ENCODE results near the gene VWC2L.

The VWC2L gene

GRCh38 chr2:214386720-214387119 is 24.1 kb upstream of the VWC2L start:
- Histone ChIP-seq H3K9me3 (ENCODE audit: control insufficient read depth in 5 of 5, low read length in 5 of 5) (no peaks in the 10 kb centered on the region), H3K9ac (ENCODE audit: low read length in 5 of 5) (no peak overlapping the region), H3K36me3 (ENCODE audit: control insufficient read depth in 5 of 5, insufficient read depth in 5 of 5, low read length in 5 of 5) (no peaks in the 10 kb centered on the region), H3K4me1 (ENCODE audit: control insufficient read depth in 5 of 5, insufficient read depth in 5 of 5, low read length in 5 of 5) (no peaks in the 10 kb centered on the region), H3K27me3 (ENCODE audit: control insufficient read depth in 5 of 5, insufficient read depth in 4 of 5, low read length in 5 of 5) (no peaks in the 10 kb centered on the region), H3K27ac (ENCODE audit: low read depth, low read length) (no peak overlapping the region), H3K4me3 (ENCODE audit: low read depth in 1 of 5, low read length in 5 of 5) (no peak overlapping the region)

- Histone ChIP-seq H3K4me1 (ENCODE audit: control insufficient read depth in 5 of 5, insufficient read depth in 5 of 5, low read length in 5 of 5) (no peaks in the 10 kb centered on the region), H3K27me3 (ENCODE audit: control insufficient read depth in 5 of 5, insufficient read depth in 4 of 5, low read length in 5 of 5) (no peaks in the 10 kb centered on the region), H3K4me3 (ENCODE audit: low read depth in 1 of 5, low read length in 5 of 5) (no peak overlapping the region), H3K27ac (ENCODE audit: low read depth, low read length) (no peak overlapping the region), H3K9ac (ENCODE audit: low read length in 5 of 5) (no peak overlapping the region), H3K36me3 (ENCODE audit: control insufficient read depth in 5 of 5, insufficient read depth in 5 of 5, low read length in 5 of 5) (no peaks in the 10 kb centered on the region), H3K9me3 (ENCODE audit: control insufficient read depth in 5 of 5, low read length in 5 of 5) (no peaks in the 10 kb centered on the region)
Measured at GRCh38 chr2:214389334-214389733, 21.5 kb upstream of the VWC2L start.

DNA sequence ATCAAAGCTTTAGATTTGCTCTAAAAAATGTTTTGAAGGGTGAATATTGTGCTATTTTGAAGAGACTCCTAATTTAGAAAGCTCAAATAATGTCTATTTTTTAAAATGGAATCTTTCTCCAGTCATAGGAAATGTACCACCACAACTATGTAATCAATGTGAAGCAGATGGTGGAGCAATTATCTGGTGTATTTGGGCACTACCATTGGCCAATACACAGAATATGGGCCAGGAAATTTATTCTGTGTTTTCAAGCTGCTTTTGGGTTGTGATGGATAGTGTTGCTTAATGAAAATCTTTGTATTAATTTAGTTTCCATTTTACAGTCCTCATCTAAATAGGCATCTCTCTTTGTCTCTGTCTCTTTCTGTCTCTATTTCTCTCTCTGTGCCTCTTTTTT is 17.1 kb upstream of the VWC2L start:
- Histone ChIP-seq H3K4me3 (ENCODE audit: low read depth in 1 of 5, low read length in 5 of 5) (no peak overlapping the region), H3K9me3 (ENCODE audit: control insufficient read depth in 5 of 5, low read length in 5 of 5) (peaks cover 0 to 2% (median 0%) of the 10 kb centered on the region in 5 donors), H3K4me1 (ENCODE audit: control insufficient read depth in 5 of 5, insufficient read depth in 5 of 5, low read length in 5 of 5) (no peaks in the 10 kb centered on the region), H3K27ac (ENCODE audit: low read depth, low read length) (no peak overlapping the region), H3K27me3 (ENCODE audit: control insufficient read depth in 5 of 5, insufficient read depth in 4 of 5, low read length in 5 of 5) (no peaks in the 10 kb centered on the region), H3K9ac (ENCODE audit: low read length in 5 of 5) (no peak overlapping the region), H3K36me3 (ENCODE audit: control insufficient read depth in 5 of 5, insufficient read depth in 5 of 5, low read length in 5 of 5) (no peaks in the 10 kb centered on the region)

GRCh38 chr2:214395040-214395439 is 15.8 kb upstream of the VWC2L start:
- Histone ChIP-seq H3K27ac (ENCODE audit: low read depth, low read length) (no peak overlapping the region), H3K36me3 (ENCODE audit: control insufficient read depth in 5 of 5, insufficient read depth in 5 of 5, low read length in 5 of 5) (no peaks in the 10 kb centered on the region), H3K4me3 (ENCODE audit: low read depth in 1 of 5, low read length in 5 of 5) (no peak overlapping the region), H3K9me3 (ENCODE audit: control insufficient read depth in 5 of 5, low read length in 5 of 5) (peaks cover 0 to 2% (median 0%) of the 10 kb centered on the region in 5 donors), H3K9ac (ENCODE audit: low read length in 5 of 5) (no peak overlapping the region), H3K27me3 (ENCODE audit: control insufficient read depth in 5 of 5, insufficient read depth in 4 of 5, low read length in 5 of 5) (no peaks in the 10 kb centered on the region), H3K4me1 (ENCODE audit: control insufficient read depth in 5 of 5, insufficient read depth in 5 of 5, low read length in 5 of 5) (no peaks in the 10 kb centered on the region)

DNA sequence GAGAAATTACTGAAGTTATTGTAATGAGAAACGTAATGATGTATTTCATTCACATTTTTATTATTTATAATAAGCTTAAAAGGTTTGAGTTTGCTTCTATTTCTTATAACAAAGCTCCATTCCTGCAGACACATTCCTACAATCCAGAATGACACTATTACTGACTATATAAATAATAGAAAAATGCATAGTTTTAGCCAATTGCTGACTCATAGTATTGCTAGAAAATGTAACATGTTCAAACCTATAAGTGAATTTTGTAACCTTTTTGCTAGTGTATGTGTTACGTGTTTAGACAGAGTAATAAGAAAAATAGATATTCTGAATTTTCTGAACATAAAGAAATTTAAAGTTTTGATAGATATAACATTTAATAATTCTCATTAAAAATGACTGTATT is 9.3 kb upstream of the VWC2L start:
- H3K4me1 ChIP-seq (ENCODE audit: control insufficient read depth in 5 of 5, insufficient read depth in 5 of 5, low read length in 5 of 5) = no peaks in the 10 kb centered on the region
- H3K4me3 ChIP-seq (ENCODE audit: low read depth in 1 of 5, low read length in 5 of 5) = no peak overlapping the region
- no peaks in the 10 kb centered on the region for H3K36me3 ChIP-seq (ENCODE audit: control insufficient read depth in 5 of 5, insufficient read depth in 5 of 5, low read length in 5 of 5)
- no peaks in the 10 kb centered on the region for H3K27me3 ChIP-seq (ENCODE audit: control insufficient read depth in 5 of 5, insufficient read depth in 4 of 5, low read length in 5 of 5)
- H3K27ac ChIP-seq (ENCODE audit: low read depth, low read length) = no peak overlapping the region
- no peak overlapping the region for H3K9ac ChIP-seq (ENCODE audit: low read length in 5 of 5)
- H3K9me3 ChIP-seq (ENCODE audit: control insufficient read depth in 5 of 5, low read length in 5 of 5) = peaks cover 0 to 2% (median 0%) of the 10 kb centered on the region in 5 donors

- Histone ChIP-seq H3K4me1 (ENCODE audit: control insufficient read depth in 5 of 5, insufficient read depth in 5 of 5, low read length in 5 of 5) (no peaks in the 10 kb centered on the region), H3K9ac (ENCODE audit: low read length in 5 of 5) (no peak overlapping the region), H3K4me3 (ENCODE audit: low read depth in 1 of 5, low read length in 5 of 5) (no peak overlapping the region), H3K9me3 (ENCODE audit: control insufficient read depth in 5 of 5, low read length in 5 of 5) (no peaks in the 10 kb centered on the region), H3K36me3 (ENCODE audit: control insufficient read depth in 5 of 5, insufficient read depth in 5 of 5, low read length in 5 of 5) (no peaks in the 10 kb centered on the region), H3K27ac (ENCODE audit: low read depth, low read length) (no peak overlapping the region), H3K27me3 (ENCODE audit: control insufficient read depth in 5 of 5, insufficient read depth in 4 of 5, low read length in 5 of 5) (no peaks in the 10 kb centered on the region)
Measured at GRCh38 chr2:214410128-214410775, 602 bp upstream of the VWC2L start.

- H3K27ac ChIP-seq (ENCODE audit: low read depth, low read length) = no peak overlapping the region
- H3K27me3 ChIP-seq (ENCODE audit: control insufficient read depth in 5 of 5, insufficient read depth in 4 of 5, low read length in 5 of 5) = no peaks in the 10 kb centered on the region
- no peak overlapping the region for H3K9ac ChIP-seq (ENCODE audit: low read length in 5 of 5)
- no peak overlapping the region for H3K4me3 ChIP-seq (ENCODE audit: low read depth in 1 of 5, low read length in 5 of 5)
- H3K9me3 ChIP-seq (ENCODE audit: control insufficient read depth in 5 of 5, low read length in 5 of 5) = no peaks in the 10 kb centered on the region
- H3K4me1 ChIP-seq (ENCODE audit: control insufficient read depth in 5 of 5, insufficient read depth in 5 of 5, low read length in 5 of 5) = no peaks in the 10 kb centered on the region
- no peaks in the 10 kb centered on the region for H3K36me3 ChIP-seq (ENCODE audit: control insufficient read depth in 5 of 5, insufficient read depth in 5 of 5, low read length in 5 of 5)
Measured at GRCh38 chr2:214412679-214413078, 1.8 kb downstream of the VWC2L start.

DNA sequence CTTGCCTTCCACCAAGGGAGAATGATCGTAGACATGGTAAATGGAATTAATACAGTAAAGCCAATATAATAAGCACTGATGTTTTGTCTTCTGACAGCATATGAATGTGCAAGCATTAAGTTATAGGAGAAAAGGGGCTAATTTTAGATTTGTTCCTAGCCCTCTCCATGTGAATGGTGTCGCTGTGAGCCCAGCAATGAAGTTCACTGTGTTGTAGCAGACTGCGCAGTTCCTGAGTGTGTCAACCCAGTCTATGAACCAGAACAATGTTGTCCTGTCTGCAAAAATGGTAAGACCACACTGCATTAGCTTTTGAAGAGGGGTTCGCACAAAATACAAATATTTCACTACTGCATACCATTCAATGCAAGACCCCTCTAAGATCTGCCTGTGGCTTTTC is 25.6 kb downstream of the VWC2L start:
- Histone ChIP-seq H3K36me3 (ENCODE audit: control insufficient read depth in 5 of 5, insufficient read depth in 5 of 5, low read length in 5 of 5) (no peaks in the 10 kb centered on the region), H3K27me3 (ENCODE audit: control insufficient read depth in 5 of 5, insufficient read depth in 4 of 5, low read length in 5 of 5) (no peaks in the 10 kb centered on the region), H3K9ac (ENCODE audit: low read length in 5 of 5) (no peak overlapping the region), H3K9me3 (ENCODE audit: control insufficient read depth in 5 of 5, low read length in 5 of 5) (no peaks in the 10 kb centered on the region), H3K4me3 (ENCODE audit: low read depth in 1 of 5, low read length in 5 of 5) (no peak overlapping the region), H3K27ac (ENCODE audit: low read depth, low read length) (no peak overlapping the region), H3K4me1 (ENCODE audit: control insufficient read depth in 5 of 5, insufficient read depth in 5 of 5, low read length in 5 of 5) (no peaks in the 10 kb centered on the region)

DNA sequence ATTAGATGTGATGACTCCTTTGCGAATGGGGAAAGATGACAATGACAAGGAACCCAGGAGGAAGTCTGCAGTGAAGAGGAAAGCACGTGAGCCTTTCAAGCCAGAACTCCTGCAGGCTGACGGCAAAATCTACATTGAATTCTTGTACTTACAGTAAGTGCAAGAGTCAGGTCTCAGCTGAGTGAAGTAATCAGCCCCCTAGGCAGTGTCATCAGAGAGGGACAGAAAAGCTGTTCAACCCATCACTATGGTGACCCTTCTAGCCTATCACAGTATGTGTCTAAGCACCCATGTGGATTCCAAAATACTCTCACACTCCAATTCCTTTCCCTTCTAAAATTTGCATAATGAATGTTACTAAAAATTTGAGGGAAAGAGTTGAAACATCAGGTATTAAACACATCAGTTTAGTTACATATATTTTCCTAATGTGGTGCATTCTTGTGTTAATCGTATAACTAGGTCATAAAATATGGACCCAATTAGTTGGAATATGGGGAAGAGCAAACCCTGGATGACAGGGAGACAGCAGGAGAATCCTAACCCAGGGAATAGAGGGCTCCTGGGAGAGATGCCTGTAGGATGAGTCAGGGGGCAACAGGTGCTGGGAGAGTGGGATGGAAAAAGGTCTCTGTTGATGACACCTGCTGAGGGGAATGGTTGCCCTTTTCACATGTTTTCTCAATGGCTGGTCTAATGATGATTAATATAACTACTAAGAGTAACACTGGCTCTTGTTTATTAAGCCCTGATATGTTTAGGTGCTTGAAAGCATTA is 39.5 kb downstream of the VWC2L start:
- Histone ChIP-seq H3K4me3 (ENCODE audit: low read depth in 1 of 5, low read length in 5 of 5) (no peak overlapping the region), H3K27ac (ENCODE audit: low read depth, low read length) (no peak overlapping the region), H3K4me1 (ENCODE audit: control insufficient read depth in 5 of 5, insufficient read depth in 5 of 5, low read length in 5 of 5) (no peaks in the 10 kb centered on the region), H3K9ac (ENCODE audit: low read length in 5 of 5) (no peak overlapping the region), H3K9me3 (ENCODE audit: control insufficient read depth in 5 of 5, low read length in 5 of 5) (no peaks in the 10 kb centered on the region), H3K36me3 (ENCODE audit: control insufficient read depth in 5 of 5, insufficient read depth in 5 of 5, low read length in 5 of 5) (no peaks in the 10 kb centered on the region), H3K27me3 (ENCODE audit: control insufficient read depth in 5 of 5, insufficient read depth in 4 of 5, low read length in 5 of 5) (no peaks in the 10 kb centered on the region)

- Histone ChIP-seq H3K4me1 (ENCODE audit: control insufficient read depth in 5 of 5, insufficient read depth in 5 of 5, low read length in 5 of 5) (no peaks in the 10 kb centered on the region), H3K36me3 (ENCODE audit: control insufficient read depth in 5 of 5, insufficient read depth in 5 of 5, low read length in 5 of 5) (no peaks in the 10 kb centered on the region), H3K27me3 (ENCODE audit: control insufficient read depth in 5 of 5, insufficient read depth in 4 of 5, low read length in 5 of 5) (no peaks in the 10 kb centered on the region), H3K9ac (ENCODE audit: low read length in 5 of 5) (no peak overlapping the region), H3K9me3 (ENCODE audit: control insufficient read depth in 5 of 5, low read length in 5 of 5) (no peaks in the 10 kb centered on the region), H3K27ac (ENCODE audit: low read depth, low read length) (no peak overlapping the region), H3K4me3 (ENCODE audit: low read depth in 1 of 5, low read length in 5 of 5) (no peak overlapping the region)
Measured at GRCh38 chr2:214451516-214452275, 40.8 kb downstream of the VWC2L start.

All from subcutaneous abdominal adipose tissue (tissue), 5 donors.